Urinary bladder (tissue), 4 donors: ENCODE results near the gene P2RY2. TPM values are rescaled to one million over a fixed set of nuclear protein-coding genes. Genes with fewer than 3 reads are reported as not detected.
"Not testable (repeated sequence)": the region's sequence is repeated elsewhere in the genome, so short reads cannot be mapped to it uniquely, and the experiment has no call there.

Experiments used
- DNase-seq: peaks from one replicate; pipeline ENCODE4 v3.0.0-alpha.2; 2015; ENCODE audit errors: extremely low spot score
- H3K27ac ChIP-seq: one replicate; pipeline ENCODE4 v1.5.1; 2013; ENCODE audit warnings: low read depth, mild to moderate bottlenecking, moderate library complexity
- H3K36me3 ChIP-seq: one replicate; pipeline ENCODE4 v1.6.1; 2013; ENCODE audit warnings: mild to moderate bottlenecking, moderate library complexity; ENCODE audit not compliant: insufficient read depth
- H3K4me1 ChIP-seq: one replicate; pipeline ENCODE4 v1.6.1; 2013; ENCODE audit warnings: mild to moderate bottlenecking, moderate library complexity; ENCODE audit not compliant: insufficient read depth
- H3K4me3 ChIP-seq: one replicate; pipeline ENCODE4 v1.5.1; 2013; ENCODE audit warnings: low read depth, low read length
- WGBS: extraction: QIAGEN DNeasy Blood & Tissue Kit; methylation state at CpG from one replicate; pipeline ENCODE4 v1.1.7; 2013; 5-methylcytosine and 5-hydroxymethylcytosine counted together
- polyA plus RNA-seq: library from polyadenylated mRNA; stranded (reverse); fragments of 200-250 nt; gene quantifications from one replicate; pipeline ENCODE4 v1.2.3, GENCODE V29; 2013
- total RNA-seq: library from RNA; depleted of rRNA; stranded (reverse); fragments of >200 nt; gene quantifications from one replicate; pipeline ENCODE4 v1.2.3, GENCODE V29; 2014
- donor health status: healthy with polysubstance abuse.
- donor health status: healthy.

P2RY2 gene
- total and polyA plus RNA-seq, 2 donors, result 1.8 to 2.3 TPM

- WGBS, result 97% methylated on average over 7 of the region's 7 CpGs
- H3K4me3 ChIP-seq, result no peak overlapping the region
- H3K4me1 ChIP-seq, result no peaks in the 10 kb centered on the region
- no peaks in the 10 kb centered on the region for H3K36me3 ChIP-seq
- no peak overlapping the region for H3K27ac ChIP-seq
- no peak for DNase-seq
Observed at GRCh38 chr11:73230931-73231330, 12.8 kb downstream of the P2RY2 start.

GRCh38 chr11:73232487-73232886, 14.4 kb downstream of the P2RY2 start:
- H3K4me1 ChIP-seq, DNase-seq, H3K4me3 ChIP-seq, H3K27ac ChIP-seq, H3K36me3 ChIP-seq: not testable (repeated sequence)
- WGBS, result 99% methylated on average over 7 of the region's 7 CpGs

- no peak overlapping the region for H3K27ac ChIP-seq
- no peak for DNase-seq
- no peak overlapping the region for H3K4me3 ChIP-seq
- no peaks in the 10 kb centered on the region for H3K4me1 ChIP-seq
- H3K36me3 ChIP-seq, result no peaks in the 10 kb centered on the region
Observed at GRCh38 chr11:73233211-73233610, 15.1 kb downstream of the P2RY2 start.

- 88% methylated on average over 23 of the region's 23 CpGs for WGBS
- no peak for DNase-seq
Observed at GRCh38 chr11:73233692-73234470, 15.8 kb downstream of the P2RY2 start.

GRCh38 chr11:73234471-73235181, 16.5 kb downstream of the P2RY2 start:
- DNase-seq, result no peak
- Histone ChIP-seq H3K27ac (no peak overlapping the region), H3K4me1 (no peaks in the 10 kb centered on the region), H3K4me3 (no peak overlapping the region), H3K36me3 (no peaks in the 10 kb centered on the region)
- 97% methylated on average over 56 of the region's 56 CpGs for WGBS

More at GRCh38 chr11:73233692-73234470, 15.8 kb downstream of the P2RY2 start:
- Histone ChIP-seq H3K4me1 (no peaks in the 10 kb centered on the region), H3K4me3 (no peak overlapping the region), H3K27ac (no peak overlapping the region), H3K36me3 (no peaks in the 10 kb centered on the region)

GRCh38 chr11:73235236-73235786, 17.2 kb downstream of the P2RY2 start:
- 91% methylated on average over 8 of the region's 8 CpGs for WGBS
- Histone ChIP-seq H3K4me3 (no peak overlapping the region), H3K36me3 (no peaks in the 10 kb centered on the region), H3K4me1 (no peaks in the 10 kb centered on the region), H3K27ac (no peak overlapping the region)
- no peak for DNase-seq

GRCh38 chr11:73236205-73236765, 18.2 kb downstream of the P2RY2 start:
- no peaks in the 10 kb centered on the region for H3K36me3 ChIP-seq
- no peak overlapping the region for H3K27ac ChIP-seq
- no peaks in the 10 kb centered on the region for H3K4me1 ChIP-seq
- DNase-seq, result no peak
- no peak overlapping the region for H3K4me3 ChIP-seq
- WGBS, result 86% methylated on average over 4 of the region's 4 CpGs

GRCh38 chr11:73236854-73237253, 18.8 kb downstream of the P2RY2 start:
- WGBS, result 59% methylated on average over 6 of the region's 6 CpGs
- DNase-seq, result no peak
- Histone ChIP-seq H3K36me3 (no peaks in the 10 kb centered on the region), H3K4me3 (no peak overlapping the region), H3K27ac (no peak overlapping the region), H3K4me1 (no peaks in the 10 kb centered on the region)

- H3K4me3 ChIP-seq, result no peak overlapping the region
- no peaks in the 10 kb centered on the region for H3K4me1 ChIP-seq
- 82% methylated on average over 10 of the region's 10 CpGs for WGBS
- DNase-seq, result no peak
- no peak overlapping the region for H3K27ac ChIP-seq
- no peaks in the 10 kb centered on the region for H3K36me3 ChIP-seq
Observed at GRCh38 chr11:73237471-73238290, 19.6 kb downstream of the P2RY2 start.

GRCh38 chr11:73239111-73239521, 21.0 kb downstream of the P2RY2 start:
- 89% methylated on average over 6 of the region's 6 CpGs for WGBS
- no peaks in the 10 kb centered on the region for H3K4me1 ChIP-seq

GRCh38 chr11:73239571-73240189, 21.6 kb downstream of the P2RY2 start:
- Histone ChIP-seq H3K36me3 (no peaks in the 10 kb centered on the region), H3K27ac (no peak overlapping the region), H3K4me1 (no peaks in the 10 kb centered on the region), H3K4me3 (no peak overlapping the region)
- WGBS, result 83% methylated on average over 7 of the region's 7 CpGs
- no peak for DNase-seq

More at GRCh38 chr11:73239111-73239521, 21.0 kb downstream of the P2RY2 start:
- no peak overlapping the region for H3K4me3 ChIP-seq
- no peak overlapping the region for H3K27ac ChIP-seq
- H3K36me3 ChIP-seq, result no peaks in the 10 kb centered on the region
- no peak for DNase-seq

GRCh38 chr11:73240190-73240781, 22.2 kb downstream of the P2RY2 start:
- Histone ChIP-seq H3K36me3 (no peaks in the 10 kb centered on the region), H3K4me3 (no peak overlapping the region), H3K4me1 (no peaks in the 10 kb centered on the region), H3K27ac (no peak overlapping the region)
- 57% methylated on average over 4 of the region's 4 CpGs for WGBS
- DNase-seq, result no peak
